Liver (tissue), 9 donors: ENCODE data around the gene MED17. TPM values are rescaled to one million over a fixed set of nuclear protein-coding genes. Genes with fewer than 3 reads are reported as not detected.

ENCODE experiments used
- DNase-seq: peaks from one replicate; pipeline ENCODE4 v3.0.0-alpha.2; 2017; ENCODE audit warnings: low spot score
- H3K27ac ChIP-seq, 2 donors: one replicate each; pipeline ENCODE4 v1.7.0; 2013; ENCODE audit warnings: inconsistent platforms in 2 of 2, low read length in 2 of 2, control low read depth in 1 of 2, low read depth in 1 of 2, mild to moderate bottlenecking in 1 of 2
- H3K27me3 ChIP-seq, 4 donors: one replicate each; pipeline versions ENCODE4 v1.6.1 to v1.7.0; 2013; ENCODE audit warnings: low read length in 3 of 4, inconsistent platforms in 1 of 4, mild to moderate bottlenecking in 1 of 4, moderate library complexity in 1 of 4; ENCODE audit not compliant: control insufficient read depth in 4 of 4, insufficient read depth in 4 of 4
- H3K36me3 ChIP-seq, 4 donors: one replicate each; pipeline versions ENCODE4 v1.6.1 to v1.7.0; 2013; ENCODE audit warnings: low read length in 3 of 4, mild to moderate bottlenecking in 3 of 4, low read depth in 1 of 4, moderate library complexity in 1 of 4; ENCODE audit not compliant: control insufficient read depth in 4 of 4, insufficient read depth in 3 of 4
- H3K4me1 ChIP-seq, 4 donors: one replicate each; pipeline versions ENCODE4 v1.6.1 to v1.7.0; 2013; ENCODE audit warnings: low read length in 3 of 4, mild to moderate bottlenecking in 3 of 4, moderate library complexity in 1 of 4; ENCODE audit not compliant: control insufficient read depth in 4 of 4, insufficient read depth in 4 of 4
- H3K4me3 ChIP-seq, 3 donors: one replicate each; pipeline versions ENCODE4 v1.6.1 to v1.7.0; 2013; ENCODE audit warnings: low read length in 3 of 3, control low read depth in 1 of 3, low read depth in 1 of 3, mild to moderate bottlenecking in 1 of 3
- H3K9ac ChIP-seq, 2 donors: one replicate each; pipeline ENCODE4 v1.7.0; 2013; ENCODE audit warnings: low read length in 2 of 2, mild to moderate bottlenecking in 2 of 2, moderate library complexity in 2 of 2, control low read depth in 1 of 2, low read depth in 1 of 2
- H3K9me3 ChIP-seq, 4 donors: one replicate each; pipeline versions ENCODE4 v1.6.1 to v1.7.0; 2013; ENCODE audit warnings: low read length in 3 of 4; ENCODE audit not compliant: control insufficient read depth in 4 of 4
- EGR1 ChIP-seq, 2 donors: IDR thresholded peaks; 2 replicates each; pipeline ENCODE4 v1.6.1; 2016 to 2018; ENCODE audit warnings: antibody characterized with exemption in 2 of 2, low read depth in 2 of 2
- FOXA1 ChIP-seq: IDR thresholded peaks from 2 replicates; pipeline ENCODE4 v1.6.1; 2016; ENCODE audit warnings: antibody characterized with exemption
- GABPA ChIP-seq, 2 donors: IDR thresholded peaks in 1 of 2; conservative IDR thresholded peaks in 1 of 2; 2 replicates each; pipeline ENCODE4 v1.6.1; 2016; ENCODE audit warnings: antibody characterized with exemption in 2 of 2, mild to moderate bottlenecking in 1 of 2, moderate library complexity in 1 of 2
- HNF4A ChIP-seq, 2 donors: conservative IDR thresholded peaks; 2 replicates each; pipeline ENCODE4 v1.6.1; 2016; ENCODE audit warnings: antibody characterized with exemption in 2 of 2, mild to moderate bottlenecking in 2 of 2
- HNF4G ChIP-seq: IDR thresholded peaks from 2 replicates; pipeline ENCODE4 v1.6.1; 2016; ENCODE audit warnings: antibody characterized with exemption
- JUND ChIP-seq, 2 donors: IDR thresholded peaks; 2 replicates each; pipeline ENCODE4 v1.6.1; 2016; ENCODE audit warnings: antibody characterized with exemption in 2 of 2
- NR2F2 ChIP-seq: IDR thresholded peaks from 2 replicates; pipeline ENCODE4 v1.6.1; 2016; ENCODE audit warnings: antibody characterized with exemption
- RAD21 ChIP-seq, 2 donors: IDR thresholded peaks; 2 replicates each; pipeline ENCODE4 v1.6.1; 2016; ENCODE audit warnings: antibody characterized with exemption in 2 of 2, mild to moderate bottlenecking in 2 of 2
- TAF1 ChIP-seq: conservative IDR thresholded peaks from 2 replicates; pipeline ENCODE4 v1.6.1; 2016; ENCODE audit warnings: antibody characterized with exemption, mild to moderate bottlenecking
- YY1 ChIP-seq: IDR thresholded peaks from 2 replicates; pipeline ENCODE4 v1.6.1; 2016; ENCODE audit warnings: antibody characterized with exemption, mild to moderate bottlenecking
- WGBS: extraction: QIAGEN DNeasy Blood & Tissue Kit; methylation state at CpG from one replicate; pipeline ENCODE4 v1.1.7; 2013; 5-methylcytosine and 5-hydroxymethylcytosine counted together
- polyA plus RNA-seq, 2 donors: library from polyadenylated mRNA; stranded (reverse) in 1 of 2; unstranded in 1 of 2; fragments of 200-250 nt in 1 of 2; fragments of >200 nt in 1 of 2; fragmentation: Nextera tagmentation in 1 of 2; extraction: Ambion mirVana in 1 of 2; gene quantifications; one replicate each; pipeline versions ENCODE4 v1.2.1 to v1.2.3, GENCODE V29; 2013 to 2015
- total RNA-seq, 2 donors: library from RNA; depleted of rRNA; stranded (reverse); fragments of >200 nt; gene quantifications; one replicate each; pipeline ENCODE4 v1.2.3, GENCODE V29; 2014
- TF ChIP-seq, protein P1 (sequence below): IDR thresholded peaks from 2 replicates; pipeline ENCODE4 v1.6.1; 2016; ENCODE audit warnings: antibody characterized with exemption, mild to moderate bottlenecking
- TF ChIP-seq, protein P2 (sequence below): IDR thresholded peaks from 2 replicates; pipeline ENCODE4 v1.6.1; 2016; ENCODE audit warnings: antibody characterized with exemption
- TF ChIP-seq, protein P3 (sequence below): IDR thresholded peaks from 2 replicates; pipeline ENCODE4 v1.6.1; 2016; ENCODE audit warnings: antibody characterized with exemption
- TF ChIP-seq, protein P4 (sequence below): fragments of 150-350 bp; IDR thresholded peaks from 2 replicates; pipeline ENCODE4 v1.5.1; 2017; ENCODE audit warnings: improper control_type of control experiment, low read depth, low read length; ENCODE audit not compliant: missing input control
- donor health status: healthy.
- donor health status: healthy.
- donor health status: healthy.
- donor health status: healthy.
- donor health status: healthy.

The MED17 gene
- total and polyA plus RNA-seq, 4 donors, result 2.8 to 12.7 (median 7.5) TPM

DNA sequence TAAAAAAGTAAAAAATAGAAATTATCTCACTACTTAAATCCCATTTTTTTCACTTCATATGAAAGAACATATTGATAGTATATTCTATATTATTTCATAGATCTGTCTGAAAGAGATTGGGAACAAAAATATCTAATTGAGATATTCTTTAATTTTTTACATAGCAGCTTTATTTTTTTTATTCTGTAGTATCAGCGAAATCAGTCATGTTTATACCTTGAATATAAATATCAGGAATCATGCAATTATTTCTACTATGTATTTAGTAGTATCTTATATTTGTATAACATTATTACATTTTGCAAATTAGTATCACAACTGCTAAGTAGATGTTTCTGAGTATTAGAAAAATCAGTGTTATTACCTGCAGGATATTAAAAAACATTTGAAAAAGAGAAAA is 22.2 kb upstream of the MED17 start (continued):
- TF ChIP-seq, protein P1, sequence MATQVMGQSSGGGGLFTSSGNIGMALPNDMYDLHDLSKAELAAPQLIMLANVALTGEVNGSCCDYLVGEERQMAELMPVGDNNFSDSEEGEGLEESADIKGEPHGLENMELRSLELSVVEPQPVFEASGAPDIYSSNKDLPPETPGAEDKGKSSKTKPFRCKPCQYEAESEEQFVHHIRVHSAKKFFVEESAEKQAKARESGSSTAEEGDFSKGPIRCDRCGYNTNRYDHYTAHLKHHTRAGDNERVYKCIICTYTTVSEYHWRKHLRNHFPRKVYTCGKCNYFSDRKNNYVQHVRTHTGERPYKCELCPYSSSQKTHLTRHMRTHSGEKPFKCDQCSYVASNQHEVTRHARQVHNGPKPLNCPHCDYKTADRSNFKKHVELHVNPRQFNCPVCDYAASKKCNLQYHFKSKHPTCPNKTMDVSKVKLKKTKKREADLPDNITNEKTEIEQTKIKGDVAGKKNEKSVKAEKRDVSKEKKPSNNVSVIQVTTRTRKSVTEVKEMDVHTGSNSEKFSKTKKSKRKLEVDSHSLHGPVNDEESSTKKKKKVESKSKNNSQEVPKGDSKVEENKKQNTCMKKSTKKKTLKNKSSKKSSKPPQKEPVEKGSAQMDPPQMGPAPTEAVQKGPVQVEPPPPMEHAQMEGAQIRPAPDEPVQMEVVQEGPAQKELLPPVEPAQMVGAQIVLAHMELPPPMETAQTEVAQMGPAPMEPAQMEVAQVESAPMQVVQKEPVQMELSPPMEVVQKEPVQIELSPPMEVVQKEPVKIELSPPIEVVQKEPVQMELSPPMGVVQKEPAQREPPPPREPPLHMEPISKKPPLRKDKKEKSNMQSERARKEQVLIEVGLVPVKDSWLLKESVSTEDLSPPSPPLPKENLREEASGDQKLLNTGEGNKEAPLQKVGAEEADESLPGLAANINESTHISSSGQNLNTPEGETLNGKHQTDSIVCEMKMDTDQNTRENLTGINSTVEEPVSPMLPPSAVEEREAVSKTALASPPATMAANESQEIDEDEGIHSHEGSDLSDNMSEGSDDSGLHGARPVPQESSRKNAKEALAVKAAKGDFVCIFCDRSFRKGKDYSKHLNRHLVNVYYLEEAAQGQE, result no peak
- TF ChIP-seq YY1 (no peak), HNF4G (no peak), TAF1 (no peak), GABPA (IDR thresholded peaks at IDR 0.05 in 1 of 2, conservative IDR thresholded peaks at IDR 0.05 in 1 of 2) (no peak), HNF4A (conservative IDR thresholded peaks at IDR 0.05) (no peak), EGR1 (IDR thresholded peaks at IDR 0.05; ENCODE audit: low read depth in 2 of 2) (no peak)
- TF ChIP-seq, protein P2, sequence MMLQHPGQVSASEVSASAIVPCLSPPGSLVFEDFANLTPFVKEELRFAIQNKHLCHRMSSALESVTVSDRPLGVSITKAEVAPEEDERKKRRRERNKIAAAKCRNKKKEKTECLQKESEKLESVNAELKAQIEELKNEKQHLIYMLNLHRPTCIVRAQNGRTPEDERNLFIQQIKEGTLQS, result no peak
- TF ChIP-seq, protein P3, sequence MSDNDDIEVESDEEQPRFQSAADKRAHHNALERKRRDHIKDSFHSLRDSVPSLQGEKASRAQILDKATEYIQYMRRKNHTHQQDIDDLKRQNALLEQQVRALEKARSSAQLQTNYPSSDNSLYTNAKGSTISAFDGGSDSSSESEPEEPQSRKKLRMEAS, result no peak

DNA sequence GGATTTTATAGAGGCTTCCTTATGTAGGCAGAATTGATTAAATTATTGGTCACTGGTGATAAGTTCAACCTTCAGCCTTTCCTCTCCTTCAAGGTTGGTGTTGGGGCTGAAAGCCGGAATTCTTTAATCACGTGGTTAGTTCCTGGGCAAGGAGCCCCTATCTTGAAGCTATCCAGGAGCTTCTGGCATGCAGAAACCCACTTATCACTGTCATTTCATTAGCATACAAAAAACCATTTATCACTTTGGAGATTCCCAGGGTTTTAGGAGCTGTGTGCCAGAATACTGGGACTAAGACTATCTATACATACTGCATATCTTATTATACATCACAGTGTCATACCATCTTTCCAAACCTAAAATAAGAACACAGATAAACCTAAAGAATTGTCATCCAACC is 18.5 kb upstream of the MED17 start:
- Histone ChIP-seq H3K36me3 (peaks cover 6 to 38% (median 29%) of the 10 kb centered on the region in 4 donors), H3K9ac (no peak overlapping the region), H3K9me3 (no peaks in the 10 kb centered on the region), H3K27ac (peak overlapping the region in 1 of 2 donors; percentile 26), H3K4me1 (peaks cover 0 to 9% (median 3%) of the 10 kb centered on the region in 4 donors), H3K27me3 (no peaks in the 10 kb centered on the region), H3K4me3 (no peak overlapping the region)
- 73% methylated on average over 2 of the region's 2 CpGs for WGBS
- DNase-seq, result no peak
- TF ChIP-seq GABPA (IDR thresholded peaks at IDR 0.05 in 1 of 2, conservative IDR thresholded peaks at IDR 0.05 in 1 of 2), result no peak
- TF ChIP-seq HNF4G, result no peak
- no peak for TF ChIP-seq FOXA1
- TF ChIP-seq NR2F2, result no peak

DNA sequence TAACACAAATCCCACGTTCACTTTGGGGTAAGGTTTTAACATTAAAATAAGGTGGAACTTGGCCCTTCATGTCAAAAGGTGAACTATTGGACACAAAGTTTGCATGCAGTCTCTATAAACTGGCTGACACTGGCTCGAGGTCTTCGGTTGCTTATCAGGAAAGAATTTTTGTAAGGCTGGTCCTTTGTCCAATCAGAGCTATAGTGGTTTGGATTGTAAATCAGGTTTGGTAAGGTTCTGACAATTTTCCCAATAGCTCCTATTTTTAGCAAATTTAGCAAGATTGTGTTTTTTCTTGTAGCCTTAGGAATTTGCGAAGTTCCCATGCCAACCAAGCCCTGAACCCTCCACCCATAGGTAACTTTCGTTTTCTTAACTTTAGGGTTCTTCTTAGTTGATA is 17.6 kb upstream of the MED17 start:
- no peak for DNase-seq
- H3K9me3 ChIP-seq, result no peaks in the 10 kb centered on the region
- 79% methylated on average over 5 of the region's 5 CpGs for WGBS
- H3K4me3 ChIP-seq, result no peak overlapping the region
- TF ChIP-seq GABPA (IDR thresholded peaks at IDR 0.05 in 1 of 2, conservative IDR thresholded peaks at IDR 0.05 in 1 of 2), result no peak
- no peaks in the 10 kb centered on the region for H3K27me3 ChIP-seq
- H3K36me3 ChIP-seq, result peaks cover 4 to 29% (median 23%) of the 10 kb centered on the region in 4 donors
- peaks cover 0 to 9% (median 3%) of the 10 kb centered on the region in 4 donors for H3K4me1 ChIP-seq
- H3K9ac ChIP-seq, result no peak overlapping the region
- H3K27ac ChIP-seq, result no peak overlapping the region

DNA sequence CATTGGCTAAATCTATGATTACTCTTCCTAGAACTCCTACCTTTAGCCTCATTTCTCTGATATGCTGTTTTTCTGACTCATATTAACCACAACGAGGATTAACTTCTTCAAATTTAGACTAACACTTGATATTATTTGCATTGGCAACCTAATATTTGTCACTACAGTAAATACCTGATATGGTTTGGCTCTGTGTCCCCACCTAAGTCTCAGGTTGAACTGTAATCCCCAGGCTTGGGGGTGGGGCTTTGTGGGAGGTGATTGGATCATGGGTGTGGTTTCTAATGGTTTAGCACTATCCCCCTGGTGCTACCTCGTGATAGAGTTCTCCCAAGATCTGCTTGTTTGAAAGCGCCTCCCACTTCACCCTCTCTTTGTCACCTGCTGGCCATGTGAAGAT is 17.1 kb upstream of the MED17 start:
- H3K4me3 ChIP-seq, result no peak overlapping the region
- H3K9ac ChIP-seq, result no peak overlapping the region
- no peak overlapping the region for H3K27ac ChIP-seq
- H3K27me3 ChIP-seq, result no peaks in the 10 kb centered on the region
- peaks cover 0 to 9% (median 3%) of the 10 kb centered on the region in 4 donors for H3K4me1 ChIP-seq
- no peak for DNase-seq
- peaks cover 4 to 24% (median 18%) of the 10 kb centered on the region in 4 donors for H3K36me3 ChIP-seq
- no peaks in the 10 kb centered on the region for H3K9me3 ChIP-seq
- 84% methylated on average over 3 of the region's 3 CpGs for WGBS
- TF ChIP-seq RAD21 (IDR thresholded peaks at IDR 0.05), result no peak
- TF ChIP-seq, protein P1, result no peak
- TF ChIP-seq, protein P2, result no peak
- TF ChIP-seq, protein P4, sequence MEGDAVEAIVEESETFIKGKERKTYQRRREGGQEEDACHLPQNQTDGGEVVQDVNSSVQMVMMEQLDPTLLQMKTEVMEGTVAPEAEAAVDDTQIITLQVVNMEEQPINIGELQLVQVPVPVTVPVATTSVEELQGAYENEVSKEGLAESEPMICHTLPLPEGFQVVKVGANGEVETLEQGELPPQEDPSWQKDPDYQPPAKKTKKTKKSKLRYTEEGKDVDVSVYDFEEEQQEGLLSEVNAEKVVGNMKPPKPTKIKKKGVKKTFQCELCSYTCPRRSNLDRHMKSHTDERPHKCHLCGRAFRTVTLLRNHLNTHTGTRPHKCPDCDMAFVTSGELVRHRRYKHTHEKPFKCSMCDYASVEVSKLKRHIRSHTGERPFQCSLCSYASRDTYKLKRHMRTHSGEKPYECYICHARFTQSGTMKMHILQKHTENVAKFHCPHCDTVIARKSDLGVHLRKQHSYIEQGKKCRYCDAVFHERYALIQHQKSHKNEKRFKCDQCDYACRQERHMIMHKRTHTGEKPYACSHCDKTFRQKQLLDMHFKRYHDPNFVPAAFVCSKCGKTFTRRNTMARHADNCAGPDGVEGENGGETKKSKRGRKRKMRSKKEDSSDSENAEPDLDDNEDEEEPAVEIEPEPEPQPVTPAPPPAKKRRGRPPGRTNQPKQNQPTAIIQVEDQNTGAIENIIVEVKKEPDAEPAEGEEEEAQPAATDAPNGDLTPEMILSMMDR, result no peak
- no peak for TF ChIP-seq YY1
- TF ChIP-seq JUND (IDR thresholded peaks at IDR 0.05), result no peak
